ENCODE results near the gene SCAF1. TPM values are rescaled to one million over a fixed set of nuclear protein-coding genes. Genes with fewer than 3 reads are reported as not detected.

SCAF1 gene
- total RNA-seq, 1 experiment from 2014 or later: 46.8 TPM

DNA sequence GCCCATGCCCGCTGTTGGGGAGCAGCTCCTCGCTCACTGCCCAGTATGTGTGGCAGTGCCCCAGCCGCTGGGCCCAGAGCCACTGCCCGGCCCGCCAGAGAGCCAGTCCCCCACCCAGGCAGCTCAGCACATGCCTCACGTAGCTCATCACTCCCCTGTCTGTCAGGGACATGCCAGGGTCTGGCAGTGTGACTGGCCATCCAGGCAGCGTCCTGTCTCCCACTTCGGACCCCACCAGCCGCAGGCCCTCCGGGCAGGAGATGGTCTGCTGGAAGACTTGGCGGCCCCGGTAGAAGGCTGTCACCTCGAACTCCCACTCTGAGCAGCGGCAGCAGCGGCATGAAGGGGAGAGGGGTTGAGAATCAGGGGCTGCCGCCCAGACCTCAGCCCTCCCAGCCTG is 20.0 kb downstream of the SCAF1 start:
- no peak overlapping the region for H3K4me3 ChIP-seq (ENCODE audit: low read length)
- TF ChIP-seq EZH2 (IDR thresholded peaks at IDR 0.05; ENCODE audit: low read length, unreplicated experiment): no peak
- TF ChIP-seq CTCF (conservative IDR thresholded peaks at IDR 0.05; ENCODE audit: low read depth, low read length): no peak
- TF ChIP-seq EZH2phosphoT487 (IDR thresholded peaks at IDR 0.05; ENCODE audit: borderline replicate concordance, low read length): no peak
- no peaks in the 10 kb centered on the region for H3K27me3 ChIP-seq (ENCODE audit: low read length)
- intact Hi-C loops (cut with micrococcal nuclease): no loop called here
- no peaks in the 10 kb centered on the region for H3F3A ChIP-seq (ENCODE audit: low read length, unreplicated experiment)
- H3K27ac ChIP-seq (ENCODE audit: low read length): no peak overlapping the region
- ChIA-PET POLR2A (ENCODE audit: unreplicated experiment) (no interaction called here), CTCF (no interaction called here)
- no peak overlapping the region for H2AFZ ChIP-seq (ENCODE audit: low read length)
- ATAC-seq (no peak), DNase-seq (no peak)
- H3K9me2 ChIP-seq (replicated peaks; ENCODE audit: low read length): no peaks in the 10 kb centered on the region
- peaks cover 10% of the 10 kb centered on the region for H3K4me1 ChIP-seq (ENCODE audit: insufficient read depth, low read length)
- H4K20me1 ChIP-seq (ENCODE audit: low read length): no peaks in the 10 kb centered on the region
- BruUV-seq (replicated peaks): TSS peak; percentile 10
- no peaks in the 10 kb centered on the region for H3K9me3 ChIP-seq (ENCODE audit: low read length)
- H3K9ac ChIP-seq (ENCODE audit: low read length): no peak overlapping the region
- no peak overlapping the region for H3K4me2 ChIP-seq (ENCODE audit: low read length)
- peaks cover 24% of the 10 kb centered on the region for H3K36me3 ChIP-seq (ENCODE audit: low read depth, low read length)
- peaks cover 27% of the 10 kb centered on the region for H3K79me2 ChIP-seq (ENCODE audit: low read length)

- H3K36me3 ChIP-seq (ENCODE audit: low read depth, low read length): peaks cover 24% of the 10 kb centered on the region
- no peak overlapping the region for H3K27ac ChIP-seq (ENCODE audit: low read length)
- peaks cover 3% of the 10 kb centered on the region; the same call in 1 of the 2 replicates for H4K20me1 ChIP-seq (ENCODE audit: low read length)
- H3K4me2 ChIP-seq (ENCODE audit: low read length): no peak overlapping the region
- POLR2A ChIA-PET (ENCODE audit: unreplicated experiment): no interaction called here
- peaks cover 36% of the 10 kb centered on the region for H3K79me2 ChIP-seq (ENCODE audit: low read length)
- no peaks in the 10 kb centered on the region for H3K9me2 ChIP-seq (replicated peaks; ENCODE audit: low read length)
- DNase-seq (no peak), ATAC-seq (no peak)
- no peak overlapping the region for H3K9ac ChIP-seq (ENCODE audit: low read length)
- H3K9me3 ChIP-seq (ENCODE audit: low read length): no peaks in the 10 kb centered on the region
- H3F3A ChIP-seq (ENCODE audit: low read length, unreplicated experiment): no peaks in the 10 kb centered on the region
- no peak overlapping the region for H3K4me3 ChIP-seq (ENCODE audit: low read length)
- no peaks in the 10 kb centered on the region for H3K27me3 ChIP-seq (ENCODE audit: low read length)
- peaks cover 18% of the 10 kb centered on the region for H3K4me1 ChIP-seq (ENCODE audit: insufficient read depth, low read length)
- TF ChIP-seq EZH2phosphoT487 (IDR thresholded peaks at IDR 0.05; ENCODE audit: borderline replicate concordance, low read length) (no peak), EZH2 (IDR thresholded peaks at IDR 0.05; ENCODE audit: low read length, unreplicated experiment) (no peak), CTCF (conservative IDR thresholded peaks at IDR 0.05; ENCODE audit: low read depth, low read length) (no peak)
- H2AFZ ChIP-seq (ENCODE audit: low read length): no peak overlapping the region
- BruUV-seq (replicated peaks): no TSS peak
- intact Hi-C loops (cut with micrococcal nuclease): no loop called here
- CTCF ChIA-PET: no interaction called here
Observed at GRCh38 chr19:49663224-49663623, 21.2 kb downstream of the SCAF1 start.

GRCh38 chr19:49664171-49665035 is 22.4 kb downstream of the SCAF1 start:
- Histone ChIP-seq H3K9ac (ENCODE audit: low read length) (peak overlapping the region; percentile 84), H3K36me3 (ENCODE audit: low read depth, low read length) (peaks cover 14% of the 10 kb centered on the region), H3K4me1 (ENCODE audit: insufficient read depth, low read length) (peaks cover 18% of the 10 kb centered on the region), H3K4me2 (ENCODE audit: low read length) (peak overlapping the region; percentile 98), H3F3A (ENCODE audit: low read length, unreplicated experiment) (no peaks in the 10 kb centered on the region), H4K20me1 (ENCODE audit: low read length) (peaks cover 3% of the 10 kb centered on the region; the same call in 1 of the 2 replicates), H3K27me3 (ENCODE audit: low read length) (no peaks in the 10 kb centered on the region), H3K27ac (ENCODE audit: low read length) (peak overlapping the region; percentile 60), H3K79me2 (ENCODE audit: low read length) (peaks cover 36% of the 10 kb centered on the region), H2AFZ (ENCODE audit: low read length) (peak overlapping the region; percentile 88), H3K9me2 (replicated peaks; ENCODE audit: low read length) (no peaks in the 10 kb centered on the region), H3K9me3 (ENCODE audit: low read length) (no peaks in the 10 kb centered on the region), H3K4me3 (ENCODE audit: low read length) (peak overlapping the region; percentile 89)
- TSS peak; percentile 4 for BruUV-seq (replicated peaks)
- no peak for TF ChIP-seq EZH2phosphoT487 (IDR thresholded peaks at IDR 0.05; ENCODE audit: borderline replicate concordance, low read length)
- no peak for TF ChIP-seq EZH2 (IDR thresholded peaks at IDR 0.05; ENCODE audit: low read length, unreplicated experiment)
- ChIA-PET CTCF (interaction anchor here (0.6 kb wide), 1 partner anchor 93 kb away, joined by 3 read pairs; no protein-coding TSS in a partner anchor), POLR2A (ENCODE audit: unreplicated experiment) (interaction anchor here (0.6 to 1.1 kb wide), 6 partner anchors 24 to 102 kb away, joined by 3 to 5 read pairs (median 4); partner anchors contain the start of genes AP2A1, CPT1C and RRAS)
- ATAC-seq (peak; percentile 62), DNase-seq (peak; percentile 97)
- intact Hi-C loops (cut with micrococcal nuclease): loop anchor here (1.0 to 2.0 kb wide), 3 partner anchors 12 to 74 kb away; partner anchors contain the start of genes PRR12 and RRAS

All from PC-3 (cell line).